ENCODE measurements around the gene MED12.

Gene MED12

DNA sequence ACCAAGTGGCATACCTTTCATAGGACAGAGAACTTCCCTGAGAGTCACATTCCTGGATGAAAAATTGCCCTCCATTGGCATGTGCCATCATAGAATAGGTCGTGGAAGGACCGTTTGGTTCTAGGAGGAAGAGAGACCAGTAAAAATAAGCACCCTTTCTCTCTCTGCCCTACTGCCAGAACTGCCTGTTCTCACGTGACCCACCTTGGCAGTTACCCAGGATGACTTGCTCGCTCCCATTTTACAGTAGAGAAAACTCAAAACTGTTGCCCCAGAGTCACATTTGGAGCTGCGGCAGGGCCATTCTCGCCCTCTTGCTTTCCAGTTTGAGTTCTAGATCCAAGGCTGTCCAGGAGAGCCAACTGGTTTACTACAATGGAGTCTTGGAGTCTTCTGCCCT lies 25.1 kb downstream of the MED12 start:
- H3K79me2 ChIP-seq (ENCODE audit: low read length), result no peaks in the 10 kb centered on the region
- H3K9ac ChIP-seq (ENCODE audit: low read length), result no peak overlapping the region
- no peaks in the 10 kb centered on the region for H3K9me2 ChIP-seq (replicated peaks; ENCODE audit: insufficient read depth, low read length)
- no peak overlapping the region for H3K27ac ChIP-seq (ENCODE audit: low read length)
- H3K36me3 ChIP-seq (replicated peaks; ENCODE audit: insufficient read depth, low read length), result no peaks in the 10 kb centered on the region
- H3K4me2 ChIP-seq (ENCODE audit: low read depth, low read length), result no peak overlapping the region
- no peaks in the 10 kb centered on the region for H3K27me3 ChIP-seq (replicated peaks; ENCODE audit: insufficient read depth, low read length)
- H3F3A ChIP-seq (ENCODE audit: insufficient read depth, low read length), result no peaks in the 10 kb centered on the region
- DNase-seq, result no peak
- no peaks in the 10 kb centered on the region for H4K20me1 ChIP-seq (ENCODE audit: insufficient read depth, low read length)
- no peaks in the 10 kb centered on the region for H3K9me3 ChIP-seq (replicated peaks; ENCODE audit: insufficient read depth, low read length)
- no peak overlapping the region for H2AFZ ChIP-seq (ENCODE audit: low read length)
- H3K4me1 ChIP-seq (ENCODE audit: low read length), result no peaks in the 10 kb centered on the region
- TF ChIP-seq, protein P1, sequence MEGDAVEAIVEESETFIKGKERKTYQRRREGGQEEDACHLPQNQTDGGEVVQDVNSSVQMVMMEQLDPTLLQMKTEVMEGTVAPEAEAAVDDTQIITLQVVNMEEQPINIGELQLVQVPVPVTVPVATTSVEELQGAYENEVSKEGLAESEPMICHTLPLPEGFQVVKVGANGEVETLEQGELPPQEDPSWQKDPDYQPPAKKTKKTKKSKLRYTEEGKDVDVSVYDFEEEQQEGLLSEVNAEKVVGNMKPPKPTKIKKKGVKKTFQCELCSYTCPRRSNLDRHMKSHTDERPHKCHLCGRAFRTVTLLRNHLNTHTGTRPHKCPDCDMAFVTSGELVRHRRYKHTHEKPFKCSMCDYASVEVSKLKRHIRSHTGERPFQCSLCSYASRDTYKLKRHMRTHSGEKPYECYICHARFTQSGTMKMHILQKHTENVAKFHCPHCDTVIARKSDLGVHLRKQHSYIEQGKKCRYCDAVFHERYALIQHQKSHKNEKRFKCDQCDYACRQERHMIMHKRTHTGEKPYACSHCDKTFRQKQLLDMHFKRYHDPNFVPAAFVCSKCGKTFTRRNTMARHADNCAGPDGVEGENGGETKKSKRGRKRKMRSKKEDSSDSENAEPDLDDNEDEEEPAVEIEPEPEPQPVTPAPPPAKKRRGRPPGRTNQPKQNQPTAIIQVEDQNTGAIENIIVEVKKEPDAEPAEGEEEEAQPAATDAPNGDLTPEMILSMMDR (IDR thresholded peaks at IDR 0.05; ENCODE audit: low read length), result no peak
- no peak for TF ChIP-seq EZH2 (optimal IDR thresholded peaks at IDR 0.05; ENCODE audit: low read depth, low read length)
- TF ChIP-seq EZH2phosphoT487 (IDR thresholded peaks at IDR 0.05; ENCODE audit: low read length), result no peak
- H3K4me3 ChIP-seq (ENCODE audit: low read length), result no peak overlapping the region

DNA sequence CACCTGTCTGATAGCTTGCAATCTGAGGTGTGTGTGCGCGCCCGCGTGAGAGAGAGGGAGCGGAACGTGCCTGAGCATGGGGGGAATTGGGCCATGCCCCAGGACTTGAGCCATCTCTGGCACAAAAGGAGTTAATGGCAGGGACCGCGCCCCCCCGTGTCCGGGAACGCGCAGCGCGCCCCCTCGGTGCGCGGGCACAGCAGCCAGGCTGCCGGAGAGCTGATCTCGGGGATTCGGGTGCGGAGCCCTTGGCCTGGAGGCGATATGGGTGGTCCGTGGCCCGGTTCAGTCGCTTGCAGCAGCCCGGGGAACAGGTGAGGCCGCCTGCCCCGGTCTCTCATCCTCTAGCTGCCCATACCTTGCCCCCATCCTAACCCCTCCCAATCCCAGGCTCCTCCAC lies 26.3 kb downstream of the MED12 start, which contains the start of gene NLGN3:
TSS of gene NLGN3 (plus strand) at position 191 of the 400 bp plus-strand sequence. CDS start 2,909 bp downstream, outside the sequence.
- no peak for DNase-seq
- H3K27ac ChIP-seq (ENCODE audit: low read length), result no peak within 1 kb of the TSS
- H4K20me1 ChIP-seq (ENCODE audit: insufficient read depth, low read length), result no peaks in the 10 kb centered on the region
- no peaks in the 10 kb centered on the region for H3K79me2 ChIP-seq (ENCODE audit: low read length)
- TF ChIP-seq, protein P1 (IDR thresholded peaks at IDR 0.05; ENCODE audit: low read length), result no peak
- TF ChIP-seq EZH2phosphoT487 (IDR thresholded peaks at IDR 0.05; ENCODE audit: low read length) (no peak), EZH2 (optimal IDR thresholded peaks at IDR 0.05; ENCODE audit: low read depth, low read length) (no peak)
- no peaks in the 10 kb centered on the region for H3K9me2 ChIP-seq (replicated peaks; ENCODE audit: insufficient read depth, low read length)
- H3K4me1 ChIP-seq (ENCODE audit: low read length), result no peaks in the 10 kb centered on the region
- no peak within 1 kb of the TSS for H2AFZ ChIP-seq (ENCODE audit: low read length)
- H3K4me2 ChIP-seq (ENCODE audit: low read depth, low read length), result no peak within 1 kb of the TSS
- H3K4me3 ChIP-seq (ENCODE audit: low read length), result no peak within 1 kb of the TSS
- H3K27me3 ChIP-seq (replicated peaks; ENCODE audit: insufficient read depth, low read length), result no peaks in the 10 kb centered on the region
- H3F3A ChIP-seq (ENCODE audit: insufficient read depth, low read length), result no peaks in the 10 kb centered on the region
- H3K9ac ChIP-seq (ENCODE audit: low read length), result no peak within 1 kb of the TSS
- H3K9me3 ChIP-seq (replicated peaks; ENCODE audit: insufficient read depth, low read length), result no peaks in the 10 kb centered on the region
- H3K36me3 ChIP-seq (replicated peaks; ENCODE audit: insufficient read depth, low read length), result no peaks in the 10 kb centered on the region

DNA sequence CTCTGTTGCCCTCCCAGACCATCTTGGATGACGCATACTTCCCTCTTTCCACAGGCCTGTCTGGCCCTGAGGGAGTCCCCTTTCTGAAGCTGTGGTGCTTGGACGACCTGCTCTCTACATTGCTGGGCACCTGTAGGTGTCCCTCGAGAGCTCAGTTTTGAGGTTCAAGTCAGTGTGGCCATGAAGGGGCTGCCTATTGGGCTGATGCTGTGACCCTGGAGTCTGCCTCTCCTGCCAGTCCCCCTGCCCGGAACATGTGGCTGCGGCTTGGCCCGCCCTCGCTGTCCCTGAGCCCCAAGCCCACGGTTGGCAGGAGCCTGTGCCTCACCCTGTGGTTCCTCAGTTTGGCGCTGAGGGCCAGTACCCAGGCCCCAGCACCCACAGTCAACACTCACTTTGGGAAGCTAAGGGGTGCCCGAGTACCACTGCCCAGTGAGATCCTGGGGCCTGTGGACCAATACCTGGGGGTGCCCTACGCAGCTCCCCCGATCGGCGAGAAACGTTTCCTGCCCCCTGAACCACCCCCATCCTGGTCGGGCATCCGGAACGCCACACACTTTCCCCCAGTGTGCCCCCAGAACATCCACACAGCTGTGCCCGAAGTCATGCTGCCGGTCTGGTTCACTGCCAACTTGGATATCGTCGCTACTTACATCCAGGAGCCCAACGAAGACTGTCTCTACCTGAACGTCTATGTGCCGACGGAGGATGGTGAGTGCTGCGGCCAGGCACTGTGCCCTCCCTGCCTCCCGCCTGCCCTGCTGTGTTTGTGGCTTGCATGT lies 29.3 kb downstream of the MED12 start:
- H3K27ac ChIP-seq (ENCODE audit: low read length), result no peak overlapping the region
- no peaks in the 10 kb centered on the region for H3K79me2 ChIP-seq (ENCODE audit: low read length)
- H3K9me2 ChIP-seq (replicated peaks; ENCODE audit: insufficient read depth, low read length), result no peaks in the 10 kb centered on the region
- H3K27me3 ChIP-seq (replicated peaks; ENCODE audit: insufficient read depth, low read length), result no peaks in the 10 kb centered on the region
- no peaks in the 10 kb centered on the region for H3F3A ChIP-seq (ENCODE audit: insufficient read depth, low read length)
- H3K4me2 ChIP-seq (ENCODE audit: low read depth, low read length), result no peak overlapping the region
- H2AFZ ChIP-seq (ENCODE audit: low read length), result no peak overlapping the region
- no peaks in the 10 kb centered on the region for H3K36me3 ChIP-seq (replicated peaks; ENCODE audit: insufficient read depth, low read length)
- no peaks in the 10 kb centered on the region for H3K4me1 ChIP-seq (ENCODE audit: low read length)
- H3K9me3 ChIP-seq (replicated peaks; ENCODE audit: insufficient read depth, low read length), result no peaks in the 10 kb centered on the region
- no peak overlapping the region for H3K4me3 ChIP-seq (ENCODE audit: low read length)
- no peak for DNase-seq
- H3K9ac ChIP-seq (ENCODE audit: low read length), result no peak overlapping the region
- H4K20me1 ChIP-seq (ENCODE audit: insufficient read depth, low read length), result no peaks in the 10 kb centered on the region
- TF ChIP-seq EZH2phosphoT487 (IDR thresholded peaks at IDR 0.05; ENCODE audit: low read length) (no peak), EZH2 (optimal IDR thresholded peaks at IDR 0.05; ENCODE audit: low read depth, low read length) (no peak)
- TF ChIP-seq, protein P1 (IDR thresholded peaks at IDR 0.05; ENCODE audit: low read length), result no peak
